A549 (cell line): ENCODE measurements around the gene TTC33. TPM values are rescaled to one million over a fixed set of nuclear protein-coding genes. Genes with fewer than 3 reads are reported as not detected.

Experiments used
- ATAC-seq, 2 experiments: fragments of 200-7000 bp in 1 of 2; fragments of >200 bp in 1 of 2; cut with Nextera tagmentation in 1 of 2; cut with Tn5 transposase in 1 of 2; 3 replicates each; pipeline versions ENCODE4 v1.8.0 to v1.9.1; 2018 to 2020; ENCODE audit warnings: mild to moderate bottlenecking in 1 of 2, moderate library complexity in 1 of 2
- CTCF ChIA-PET: fragments of 300-600 bp; sonication (Branson Sonifier 250); formaldehyde crosslinking; extraction: SDS; loops from one replicate; lab custom pipeline; 2021; ENCODE audit warnings: antibody characterized with exemption, inconsistent platforms; lab: Yijun Ruan, JAX
- POLR2A ChIA-PET: fragments of 350-600 bp; formaldehyde crosslinking; extraction: SDS; loops from one replicate; lab custom pipeline; 2021; ENCODE audit warnings: antibody characterized with exemption, inconsistent platforms; lab: Yijun Ruan, JAX
- DNase-seq, 2 experiments: peaks; one replicate each; pipeline versions ENCODE4 v3.0.0 to v3.0.0-alpha.2; 2011 to 2016; ENCODE audit warnings: low read depth in 1 of 2, low spot score in 1 of 2
- FAIRE-seq: peaks from 2 replicates; lab custom pipeline; 2011; peaks lifted over from hg19 to GRCh38; lab: Jason Lieb, UNC
- H3K27ac ChIP-seq, 2 experiments: fragments of >200 bp; sonication (Bioruptor Twin); formaldehyde crosslinking; 3 replicates each; pipeline ENCODE4 v1.5.1; 2016 to 2017
- H3K4me1 ChIP-seq: fragments of >200 bp; sonication (Bioruptor Twin); formaldehyde crosslinking; 3 replicates; pipeline ENCODE4 v1.6.1; 2016
- H3K4me2 ChIP-seq: fragments of >200 bp; sonication (Bioruptor Twin); formaldehyde crosslinking; 3 replicates; pipeline ENCODE4 v1.6.1; 2016
- H3K4me3 ChIP-seq: fragments of >200 bp; sonication (Bioruptor Twin); formaldehyde crosslinking; 3 replicates; pipeline ENCODE4 v1.5.1; 2016
- H3K9me3 ChIP-seq: fragments of >200 bp; sonication (Bioruptor Twin); formaldehyde crosslinking; 3 replicates; pipeline ENCODE4 v1.6.1; 2016
- BHLHE40 ChIP-seq: IDR thresholded peaks from 2 replicates; pipeline ENCODE4 v1.6.1; 2012; ENCODE audit warnings: low read depth, low read length, inconsistent platforms
- CBX2 ChIP-seq: fragments of 200-600 bp; sonication (generic); IDR thresholded peaks from 2 replicates; pipeline ENCODE4 v1.6.1; 2016; ENCODE audit warnings: low read depth, mild to moderate bottlenecking, borderline replicate concordance
- EHF ChIP-seq: fragments of 250-450 bp; sonication (Bioruptor Pico); IDR thresholded peaks from 2 replicates; pipeline ENCODE4 v1.5.0; 2020; ENCODE audit warnings: mild to moderate bottlenecking
- EHMT2 ChIP-seq: fragments of 200-600 bp; sonication (generic); IDR thresholded peaks from 2 replicates; pipeline ENCODE4 v1.6.1; 2016; ENCODE audit warnings: antibody characterized with exemption, low read depth, mild to moderate bottlenecking, moderate library complexity
- EP300 ChIP-seq, 2 experiments: fragments of >200 bp; sonication (Bioruptor Twin); formaldehyde crosslinking; IDR thresholded peaks; 2 replicates in 1 of 2; 3 replicates in 1 of 2; pipeline ENCODE4 v1.6.1; 2016 to 2017
- ESRRA ChIP-seq: fragments of 150-350 bp; IDR thresholded peaks from 2 replicates; pipeline ENCODE4 v1.6.1; 2014; ENCODE audit warnings: mild to moderate bottlenecking, low read length, borderline replicate concordance
- FOSB ChIP-seq: fragments of 250-450 bp; sonication (Bioruptor Pico); IDR thresholded peaks from 2 replicates; pipeline ENCODE4 v1.5.0; 2020; ENCODE audit warnings: mild to moderate bottlenecking, moderate library complexity
- FOSL2 ChIP-seq, 2 experiments: fragments of 450-650 bp in 1 of 2; fragments of >200 bp in 1 of 2; sonication (Bioruptor Twin) in 1 of 2; formaldehyde crosslinking; IDR thresholded peaks; 2 replicates each; pipeline versions ENCODE4 v1.5.0 to v1.6.1; 2016 to 2020; ENCODE audit warnings: mild to moderate bottlenecking in 1 of 2, moderate library complexity in 1 of 2
- GATA3 ChIP-seq: IDR thresholded peaks from 2 replicates; pipeline ENCODE4 v1.6.1; 2012; ENCODE audit warnings: borderline replicate concordance
- HDAC2 ChIP-seq: fragments of 200-600 bp; sonication (generic); IDR thresholded peaks from 2 replicates; pipeline ENCODE4 v1.6.1; 2016
- HES2 ChIP-seq: fragments of >200 bp; sonication (Bioruptor Twin); formaldehyde crosslinking; IDR thresholded peaks from 2 replicates; pipeline ENCODE4 v1.6.1; 2016
- HMGXB4 ChIP-seq: fragments of 250-450 bp; sonication (Bioruptor Pico); IDR thresholded peaks from 2 replicates; pipeline ENCODE4 v1.5.0; 2021; ENCODE audit warnings: mild to moderate bottlenecking, moderate library complexity, borderline replicate concordance
- HOXB5 ChIP-seq: fragments of 250-450 bp; sonication (Bioruptor Pico); IDR thresholded peaks from 2 replicates; pipeline ENCODE4 v1.5.0; 2020; ENCODE audit warnings: mild to moderate bottlenecking, moderate library complexity
- JUNB ChIP-seq: fragments of >200 bp; sonication (Bioruptor Twin); formaldehyde crosslinking; IDR thresholded peaks from 2 replicates; pipeline ENCODE4 v1.6.1; 2016
- MAFK ChIP-seq: fragments of 450-650 bp; IDR thresholded peaks from 2 replicates; pipeline ENCODE4 v1.6.1; 2014; ENCODE audit not compliant: partially characterized antibody
- MYC ChIP-seq: IDR thresholded peaks from 2 replicates; pipeline ENCODE4 v1.6.1; 2012; ENCODE audit warnings: mild to moderate bottlenecking, inconsistent platforms, low read length, improper control_type of control experiment, borderline replicate concordance
- POLR2AphosphoS2 ChIP-seq: conservative IDR thresholded peaks from 2 replicates; pipeline ENCODE4 v1.6.1; 2012; ENCODE audit warnings: low read length, improper control_type of control experiment, inconsistent platforms
- RAD21 ChIP-seq, 2 experiments: fragments of >200 bp in 1 of 2; sonication (Bioruptor Twin) in 1 of 2; formaldehyde crosslinking in 1 of 2; IDR thresholded peaks in 1 of 2; conservative IDR thresholded peaks in 1 of 2; 2 replicates in 1 of 2; 3 replicates in 1 of 2; pipeline ENCODE4 v1.6.1; 2012 to 2018; ENCODE audit warnings: inconsistent platforms in 1 of 2
- RARB ChIP-seq: fragments of 250-450 bp; sonication (Bioruptor Pico); IDR thresholded peaks from 2 replicates; pipeline ENCODE4 v1.8.0; 2021; ENCODE audit warnings: mild to moderate bottlenecking, moderate library complexity
- RFX5 ChIP-seq: fragments of 450-650 bp; IDR thresholded peaks from 2 replicates; pipeline ENCODE4 v1.7.1; 2014; ENCODE audit warnings: antibody characterized with exemption, mild to moderate bottlenecking, moderate library complexity
- SMC3 ChIP-seq: fragments of >200 bp; sonication (Bioruptor Twin); formaldehyde crosslinking; IDR thresholded peaks from 3 replicates; pipeline ENCODE4 v1.6.1; 2018; ENCODE audit warnings: inconsistent platforms
- SREBF2 ChIP-seq: fragments of 450-650 bp; IDR thresholded peaks from 2 replicates; pipeline ENCODE4 v1.6.1; 2014; ENCODE audit warnings: mild to moderate bottlenecking, moderate library complexity
- ZFP36 ChIP-seq: fragments of 450-650 bp; IDR thresholded peaks from 2 replicates; pipeline ENCODE4 v1.6.1; 2014; ENCODE audit warnings: borderline replicate concordance; ENCODE audit not compliant: partially characterized antibody
- ZSCAN20 ChIP-seq: fragments of 250-450 bp; sonication (Bioruptor Pico); IDR thresholded peaks from 2 replicates; pipeline ENCODE4 v1.8.0; 2022; ENCODE audit warnings: mild to moderate bottlenecking, moderate library complexity
- WGBS: methylation state at CpG from one replicate; pipeline ENCODE4 v1.1.6; 2017; ENCODE audit errors: missing lambda C conversion rate; 5-methylcytosine and 5-hydroxymethylcytosine counted together
- polyA plus RNA-seq, 4 experiments: library from polyadenylated mRNA; depleted of rRNA in 3 of 4; stranded (reverse); fragments of >200 nt; fragmentation: RNase III in 1 of 4; extraction: RNeasy Plus Mini Kit Qiagen cat#74134 plus additional on column Dnase treatment in 1 of 4; gene quantifications; 2 replicates in 3 of 4; 3 replicates in 1 of 4; pipeline ENCODE4 v1.2.3, GENCODE V29; 2011 to 2017

The TTC33 gene
- polyA plus RNA-seq, 2 of the 4 experiments (the other 2 are of a cell fraction): 17.1 to 19.8 TPM

GRCh38 chr5:40585537-40586267 lies 170.1 kb downstream of the TTC33 start (continued):
- no peak for TF ChIP-seq RFX5
- no peak for TF ChIP-seq EHMT2
- no peak for TF ChIP-seq MYC
- no peak for TF ChIP-seq ZFP36
- no peak for TF ChIP-seq EP300 (IDR thresholded peaks at IDR 0.05)
- no peak for TF ChIP-seq HDAC2
- no peak for TF ChIP-seq BHLHE40
- no peak for TF ChIP-seq GATA3

- 47% methylated on average over 2 of the region's 2 CpGs for WGBS
- ChIA-PET CTCF (interaction anchor here (1.0 kb wide), 1 partner anchor 12 kb away, joined by 3 read pairs; no protein-coding TSS in a partner anchor), POLR2A (no interaction called here)
- H3K9me3 ChIP-seq: no peaks in the 10 kb centered on the region
- no peak for ATAC-seq
- H3K4me2 ChIP-seq: no peak overlapping the region
- DNase-seq: no peak
- TF ChIP-seq FOSL2 (IDR thresholded peaks at IDR 0.05): no peak
- TF ChIP-seq FOSL2 (CRISPR knock-in tag; IDR thresholded peaks at IDR 0.05): no peak
- no peak for TF ChIP-seq HMGXB4 (CRISPR knock-in tag)
- no peak for TF ChIP-seq SMC3
- no peak for TF ChIP-seq ESRRA
- TF ChIP-seq JUNB: no peak
- TF ChIP-seq ZFP36: no peak
- TF ChIP-seq EP300 (IDR thresholded peaks at IDR 0.05): no peak
- no peak for TF ChIP-seq SREBF2
- TF ChIP-seq RAD21 (conservative IDR thresholded peaks at IDR 0.05 in 1 of 2, IDR thresholded peaks at IDR 0.05 in 1 of 2): no peak
- TF ChIP-seq ZSCAN20: no peak
- TF ChIP-seq HES2: no peak
- no peak overlapping the region for H3K4me3 ChIP-seq
- H3K27ac ChIP-seq: no peak overlapping the region
- no peaks in the 10 kb centered on the region for H3K4me1 ChIP-seq
- FAIRE-seq: no peak
Measured at GRCh38 chr5:40584054-40584453, 171.7 kb downstream of the TTC33 start.

- H3K9me3 ChIP-seq: no peaks in the 10 kb centered on the region
- ATAC-seq: 0 out of 6 replicates have a peak, but pooled peaks of 1 of the 2 experiments have one; percentile 31
- POLR2A ChIA-PET: no interaction called here
- CTCF ChIA-PET: no interaction called here
- no peak for TF ChIP-seq FOSB
- no peak for TF ChIP-seq MAFK
- no peak for TF ChIP-seq HOXB5
- no peak for TF ChIP-seq POLR2AphosphoS2
- no peak for TF ChIP-seq CBX2
- TF ChIP-seq RARB (CRISPR knock-in tag): no peak
- TF ChIP-seq EHF (CRISPR knock-in tag): no peak
- TF ChIP-seq, all 56 proteins: peak for 0
- 80% methylated on average over 9 of the region's 9 CpGs for WGBS
- no peak for FAIRE-seq
- Histone ChIP-seq H3K4me1 (peaks cover 3% of the 10 kb centered on the region; the same call in 1 of the 3 replicates), H3K27ac (no peak overlapping the region), H3K4me2 (no peak overlapping the region), H3K4me3 (no peak overlapping the region)
- DNase-seq: no peak
Measured at GRCh38 chr5:40578501-40579451, 177.0 kb downstream of the TTC33 start.
